Liver (tissue), 9 donors: ENCODE results near the gene SMOC2. TPM values are rescaled to one million over a fixed set of nuclear protein-coding genes. Genes with fewer than 3 reads are reported as not detected.

ENCODE experiments used
- DNase-seq: peaks from one replicate; pipeline ENCODE4 v3.0.0-alpha.2; 2017; ENCODE audit warnings: low spot score
- H3K27ac ChIP-seq, 2 donors: one replicate each; pipeline ENCODE4 v1.7.0; 2013; ENCODE audit warnings: inconsistent platforms in 2 of 2, low read length in 2 of 2, control low read depth in 1 of 2, low read depth in 1 of 2, mild to moderate bottlenecking in 1 of 2
- H3K27me3 ChIP-seq, 4 donors: one replicate each; pipeline versions ENCODE4 v1.6.1 to v1.7.0; 2013; ENCODE audit warnings: low read length in 3 of 4, inconsistent platforms in 1 of 4, mild to moderate bottlenecking in 1 of 4, moderate library complexity in 1 of 4; ENCODE audit not compliant: control insufficient read depth in 4 of 4, insufficient read depth in 4 of 4
- H3K36me3 ChIP-seq, 4 donors: one replicate each; pipeline versions ENCODE4 v1.6.1 to v1.7.0; 2013; ENCODE audit warnings: low read length in 3 of 4, mild to moderate bottlenecking in 3 of 4, low read depth in 1 of 4, moderate library complexity in 1 of 4; ENCODE audit not compliant: control insufficient read depth in 4 of 4, insufficient read depth in 3 of 4
- H3K4me1 ChIP-seq, 4 donors: one replicate each; pipeline versions ENCODE4 v1.6.1 to v1.7.0; 2013; ENCODE audit warnings: low read length in 3 of 4, mild to moderate bottlenecking in 3 of 4, moderate library complexity in 1 of 4; ENCODE audit not compliant: control insufficient read depth in 4 of 4, insufficient read depth in 4 of 4
- H3K4me3 ChIP-seq, 3 donors: one replicate each; pipeline versions ENCODE4 v1.6.1 to v1.7.0; 2013; ENCODE audit warnings: low read length in 3 of 3, control low read depth in 1 of 3, low read depth in 1 of 3, mild to moderate bottlenecking in 1 of 3
- H3K9ac ChIP-seq, 2 donors: one replicate each; pipeline ENCODE4 v1.7.0; 2013; ENCODE audit warnings: low read length in 2 of 2, mild to moderate bottlenecking in 2 of 2, moderate library complexity in 2 of 2, control low read depth in 1 of 2, low read depth in 1 of 2
- H3K9me3 ChIP-seq, 4 donors: one replicate each; pipeline versions ENCODE4 v1.6.1 to v1.7.0; 2013; ENCODE audit warnings: low read length in 3 of 4; ENCODE audit not compliant: control insufficient read depth in 4 of 4
- EGR1 ChIP-seq, 2 donors: IDR thresholded peaks; 2 replicates each; pipeline ENCODE4 v1.6.1; 2016 to 2018; ENCODE audit warnings: antibody characterized with exemption in 2 of 2, low read depth in 2 of 2
- FOXA1 ChIP-seq: IDR thresholded peaks from 2 replicates; pipeline ENCODE4 v1.6.1; 2016; ENCODE audit warnings: antibody characterized with exemption
- FOXA2 ChIP-seq: IDR thresholded peaks from 2 replicates; pipeline ENCODE4 v1.6.1; 2016; ENCODE audit warnings: antibody characterized with exemption
- GABPA ChIP-seq, 2 donors: IDR thresholded peaks in 1 of 2; conservative IDR thresholded peaks in 1 of 2; 2 replicates each; pipeline ENCODE4 v1.6.1; 2016; ENCODE audit warnings: antibody characterized with exemption in 2 of 2, mild to moderate bottlenecking in 1 of 2, moderate library complexity in 1 of 2
- HNF4A ChIP-seq, 2 donors: conservative IDR thresholded peaks; 2 replicates each; pipeline ENCODE4 v1.6.1; 2016; ENCODE audit warnings: antibody characterized with exemption in 2 of 2, mild to moderate bottlenecking in 2 of 2
- HNF4G ChIP-seq: IDR thresholded peaks from 2 replicates; pipeline ENCODE4 v1.6.1; 2016; ENCODE audit warnings: antibody characterized with exemption
- JUND ChIP-seq, 2 donors: IDR thresholded peaks; 2 replicates each; pipeline ENCODE4 v1.6.1; 2016; ENCODE audit warnings: antibody characterized with exemption in 2 of 2
- NR2F2 ChIP-seq: IDR thresholded peaks from 2 replicates; pipeline ENCODE4 v1.6.1; 2016; ENCODE audit warnings: antibody characterized with exemption
- RXRA ChIP-seq, 2 donors: IDR thresholded peaks; 2 replicates each; pipeline ENCODE4 v1.6.1; 2017 to 2018; ENCODE audit warnings: antibody characterized with exemption in 2 of 2, mild to moderate bottlenecking in 1 of 2
- TAF1 ChIP-seq: conservative IDR thresholded peaks from 2 replicates; pipeline ENCODE4 v1.6.1; 2016; ENCODE audit warnings: antibody characterized with exemption, mild to moderate bottlenecking
- WGBS: extraction: QIAGEN DNeasy Blood & Tissue Kit; methylation state at CpG from one replicate; pipeline ENCODE4 v1.1.7; 2013; 5-methylcytosine and 5-hydroxymethylcytosine counted together
- polyA plus RNA-seq, 2 donors: library from polyadenylated mRNA; stranded (reverse) in 1 of 2; unstranded in 1 of 2; fragments of 200-250 nt in 1 of 2; fragments of >200 nt in 1 of 2; fragmentation: Nextera tagmentation in 1 of 2; extraction: Ambion mirVana in 1 of 2; gene quantifications; one replicate each; pipeline versions ENCODE4 v1.2.1 to v1.2.3, GENCODE V29; 2013 to 2015
- total RNA-seq, 2 donors: library from RNA; depleted of rRNA; stranded (reverse); fragments of >200 nt; gene quantifications; one replicate each; pipeline ENCODE4 v1.2.3, GENCODE V29; 2014
- TF ChIP-seq, protein P1 (sequence below): fragments of 150-350 bp; IDR thresholded peaks from 2 replicates; pipeline ENCODE4 v1.5.1; 2017; ENCODE audit warnings: improper control_type of control experiment, low read depth, low read length; ENCODE audit not compliant: missing input control
- TF ChIP-seq, protein P2 (sequence below): IDR thresholded peaks from 2 replicates; pipeline ENCODE4 v1.6.1; 2016; ENCODE audit warnings: antibody characterized with exemption
- TF ChIP-seq, protein P3 (sequence below): IDR thresholded peaks from 2 replicates; pipeline ENCODE4 v1.6.1; 2016; ENCODE audit warnings: antibody characterized with exemption, mild to moderate bottlenecking
- TF ChIP-seq, protein P4 (sequence below): IDR thresholded peaks from 2 replicates; pipeline ENCODE4 v1.6.1; 2016; ENCODE audit warnings: antibody characterized with exemption
- TF ChIP-seq, protein P5 (sequence below): IDR thresholded peaks from 2 replicates; pipeline ENCODE4 v1.6.1; 2016; ENCODE audit warnings: antibody characterized with exemption
- donor health status: healthy.
- donor health status: healthy.
- donor health status: healthy.
- donor health status: healthy.
- donor health status: healthy.

Gene SMOC2
- total and polyA plus RNA-seq, 4 donors, result 0.23 to 1.9 (median 1.1) TPM

DNA sequence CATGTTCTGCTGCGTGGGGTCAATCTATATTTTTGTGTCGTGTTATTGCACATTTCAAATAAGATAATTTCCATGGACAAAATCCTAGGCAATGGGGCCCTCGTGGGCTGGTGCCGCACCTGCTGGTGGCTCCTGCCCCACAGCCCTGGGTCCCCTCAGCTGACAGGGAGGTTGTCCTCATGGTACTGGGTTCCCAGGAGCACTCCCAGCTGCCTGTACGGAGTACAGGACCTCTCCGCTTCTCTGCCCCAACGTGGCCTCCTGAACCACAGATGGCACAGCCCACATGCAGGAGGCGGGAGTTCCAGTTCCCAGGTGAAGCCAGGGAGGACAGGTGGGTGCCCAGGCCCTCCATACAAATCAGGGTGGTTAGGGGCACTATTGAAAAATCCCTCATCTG, 243.5 kb downstream of the SMOC2 start:
- no peaks in the 10 kb centered on the region for H3K9me3 ChIP-seq
- H3K36me3 ChIP-seq, result no peaks in the 10 kb centered on the region
- TF ChIP-seq, protein P1, sequence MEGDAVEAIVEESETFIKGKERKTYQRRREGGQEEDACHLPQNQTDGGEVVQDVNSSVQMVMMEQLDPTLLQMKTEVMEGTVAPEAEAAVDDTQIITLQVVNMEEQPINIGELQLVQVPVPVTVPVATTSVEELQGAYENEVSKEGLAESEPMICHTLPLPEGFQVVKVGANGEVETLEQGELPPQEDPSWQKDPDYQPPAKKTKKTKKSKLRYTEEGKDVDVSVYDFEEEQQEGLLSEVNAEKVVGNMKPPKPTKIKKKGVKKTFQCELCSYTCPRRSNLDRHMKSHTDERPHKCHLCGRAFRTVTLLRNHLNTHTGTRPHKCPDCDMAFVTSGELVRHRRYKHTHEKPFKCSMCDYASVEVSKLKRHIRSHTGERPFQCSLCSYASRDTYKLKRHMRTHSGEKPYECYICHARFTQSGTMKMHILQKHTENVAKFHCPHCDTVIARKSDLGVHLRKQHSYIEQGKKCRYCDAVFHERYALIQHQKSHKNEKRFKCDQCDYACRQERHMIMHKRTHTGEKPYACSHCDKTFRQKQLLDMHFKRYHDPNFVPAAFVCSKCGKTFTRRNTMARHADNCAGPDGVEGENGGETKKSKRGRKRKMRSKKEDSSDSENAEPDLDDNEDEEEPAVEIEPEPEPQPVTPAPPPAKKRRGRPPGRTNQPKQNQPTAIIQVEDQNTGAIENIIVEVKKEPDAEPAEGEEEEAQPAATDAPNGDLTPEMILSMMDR, result no peak
- no peak for TF ChIP-seq RXRA (IDR thresholded peaks at IDR 0.05)
- TF ChIP-seq, protein P2, sequence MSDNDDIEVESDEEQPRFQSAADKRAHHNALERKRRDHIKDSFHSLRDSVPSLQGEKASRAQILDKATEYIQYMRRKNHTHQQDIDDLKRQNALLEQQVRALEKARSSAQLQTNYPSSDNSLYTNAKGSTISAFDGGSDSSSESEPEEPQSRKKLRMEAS, result no peak
- TF ChIP-seq EGR1 (IDR thresholded peaks at IDR 0.05; ENCODE audit: low read depth in 2 of 2), result no peak
- no peak for TF ChIP-seq HNF4A (conservative IDR thresholded peaks at IDR 0.05)
- TF ChIP-seq, protein P3, sequence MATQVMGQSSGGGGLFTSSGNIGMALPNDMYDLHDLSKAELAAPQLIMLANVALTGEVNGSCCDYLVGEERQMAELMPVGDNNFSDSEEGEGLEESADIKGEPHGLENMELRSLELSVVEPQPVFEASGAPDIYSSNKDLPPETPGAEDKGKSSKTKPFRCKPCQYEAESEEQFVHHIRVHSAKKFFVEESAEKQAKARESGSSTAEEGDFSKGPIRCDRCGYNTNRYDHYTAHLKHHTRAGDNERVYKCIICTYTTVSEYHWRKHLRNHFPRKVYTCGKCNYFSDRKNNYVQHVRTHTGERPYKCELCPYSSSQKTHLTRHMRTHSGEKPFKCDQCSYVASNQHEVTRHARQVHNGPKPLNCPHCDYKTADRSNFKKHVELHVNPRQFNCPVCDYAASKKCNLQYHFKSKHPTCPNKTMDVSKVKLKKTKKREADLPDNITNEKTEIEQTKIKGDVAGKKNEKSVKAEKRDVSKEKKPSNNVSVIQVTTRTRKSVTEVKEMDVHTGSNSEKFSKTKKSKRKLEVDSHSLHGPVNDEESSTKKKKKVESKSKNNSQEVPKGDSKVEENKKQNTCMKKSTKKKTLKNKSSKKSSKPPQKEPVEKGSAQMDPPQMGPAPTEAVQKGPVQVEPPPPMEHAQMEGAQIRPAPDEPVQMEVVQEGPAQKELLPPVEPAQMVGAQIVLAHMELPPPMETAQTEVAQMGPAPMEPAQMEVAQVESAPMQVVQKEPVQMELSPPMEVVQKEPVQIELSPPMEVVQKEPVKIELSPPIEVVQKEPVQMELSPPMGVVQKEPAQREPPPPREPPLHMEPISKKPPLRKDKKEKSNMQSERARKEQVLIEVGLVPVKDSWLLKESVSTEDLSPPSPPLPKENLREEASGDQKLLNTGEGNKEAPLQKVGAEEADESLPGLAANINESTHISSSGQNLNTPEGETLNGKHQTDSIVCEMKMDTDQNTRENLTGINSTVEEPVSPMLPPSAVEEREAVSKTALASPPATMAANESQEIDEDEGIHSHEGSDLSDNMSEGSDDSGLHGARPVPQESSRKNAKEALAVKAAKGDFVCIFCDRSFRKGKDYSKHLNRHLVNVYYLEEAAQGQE, result no peak
- TF ChIP-seq GABPA (IDR thresholded peaks at IDR 0.05 in 1 of 2, conservative IDR thresholded peaks at IDR 0.05 in 1 of 2), result no peak
- TF ChIP-seq FOXA1, result no peak
- no peak overlapping the region for H3K9ac ChIP-seq
- H3K27ac ChIP-seq, result no peak overlapping the region
- no peak for DNase-seq
- WGBS, result 72% methylated on average over 8 of the region's 8 CpGs
- no peaks in the 10 kb centered on the region for H3K27me3 ChIP-seq
- H3K4me1 ChIP-seq, result no peaks in the 10 kb centered on the region
- H3K4me3 ChIP-seq, result no peak overlapping the region

DNA sequence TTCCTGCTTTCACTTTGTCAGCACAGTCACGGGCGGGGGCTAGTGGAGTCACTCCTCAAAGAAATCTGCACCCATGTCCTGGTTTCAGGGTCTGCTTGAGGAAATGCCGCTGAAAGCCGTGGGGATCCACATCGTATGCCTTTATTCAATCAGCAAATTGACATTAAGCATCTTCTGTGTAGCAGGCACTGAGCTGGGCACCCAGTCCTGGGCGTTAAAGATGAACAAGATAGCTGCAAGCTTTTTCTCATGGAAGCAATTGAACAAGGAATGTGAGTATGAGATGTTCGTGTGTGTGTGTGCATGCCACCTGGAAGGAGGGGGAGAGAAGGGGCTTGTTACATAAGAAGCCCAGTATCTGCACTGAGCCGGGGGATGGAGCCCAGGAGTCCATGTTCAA, 243.9 kb downstream of the SMOC2 start:
- 87% methylated on average over 8 of the region's 8 CpGs for WGBS
- Histone ChIP-seq H3K36me3 (no peaks in the 10 kb centered on the region), H3K27me3 (no peaks in the 10 kb centered on the region), H3K9me3 (no peaks in the 10 kb centered on the region), H3K4me3 (no peak overlapping the region), H3K27ac (no peak overlapping the region), H3K9ac (no peak overlapping the region), H3K4me1 (no peaks in the 10 kb centered on the region)
- TF ChIP-seq FOXA2, result no peak
- no peak for TF ChIP-seq TAF1
- TF ChIP-seq GABPA (IDR thresholded peaks at IDR 0.05 in 1 of 2, conservative IDR thresholded peaks at IDR 0.05 in 1 of 2), result no peak
- DNase-seq, result no peak

DNA sequence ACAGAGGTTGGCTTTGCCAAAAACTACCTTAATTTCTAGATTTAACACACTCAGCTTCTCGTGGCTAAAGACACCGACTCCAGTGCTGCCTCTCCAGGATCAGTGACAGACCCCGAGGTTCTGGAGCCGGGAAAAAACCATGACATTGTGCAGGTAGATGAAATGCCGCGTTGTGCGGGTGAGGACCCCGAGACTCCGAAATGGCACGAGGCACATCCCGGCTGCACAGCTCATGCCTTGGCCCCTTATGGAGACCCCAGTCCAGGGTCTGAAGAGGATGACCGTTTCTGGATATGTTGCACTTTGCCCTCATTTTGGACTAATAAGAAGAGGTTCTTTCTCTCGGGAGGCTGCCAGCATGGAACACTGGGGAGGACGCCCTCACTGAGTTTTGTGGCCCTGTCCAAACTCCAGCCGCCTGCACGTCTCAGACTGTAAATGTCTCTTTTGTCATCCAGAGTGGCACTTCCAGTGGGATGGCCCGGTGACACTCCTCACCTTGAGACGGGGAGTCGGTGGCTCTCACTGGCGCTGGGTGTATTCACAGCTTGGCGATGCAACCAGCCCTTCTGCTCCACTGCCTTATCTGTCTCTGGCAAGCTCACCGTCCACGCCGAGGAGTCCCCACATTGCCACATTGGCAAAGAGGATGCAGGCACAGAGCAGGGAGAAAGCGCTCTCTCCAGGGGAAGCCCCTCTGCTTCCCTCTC, 245.2 kb downstream of the SMOC2 start:
- 76% methylated on average over 25 of the region's 25 CpGs for WGBS
- Histone ChIP-seq H3K9ac (no peak overlapping the region), H3K36me3 (no peaks in the 10 kb centered on the region), H3K9me3 (no peaks in the 10 kb centered on the region), H3K4me3 (no peak overlapping the region), H3K27me3 (no peaks in the 10 kb centered on the region), H3K27ac (no peak overlapping the region), H3K4me1 (no peaks in the 10 kb centered on the region)
- TF ChIP-seq HNF4G (no peak), EGR1 (IDR thresholded peaks at IDR 0.05; ENCODE audit: low read depth in 2 of 2) (no peak), NR2F2 (no peak), FOXA1 (no peak), FOXA2 (no peak), JUND (IDR thresholded peaks at IDR 0.05) (no peak), HNF4A (conservative IDR thresholded peaks at IDR 0.05) (no peak), RXRA (IDR thresholded peaks at IDR 0.05) (no peak)
- TF ChIP-seq, protein P1, result no peak
- TF ChIP-seq, protein P4, sequence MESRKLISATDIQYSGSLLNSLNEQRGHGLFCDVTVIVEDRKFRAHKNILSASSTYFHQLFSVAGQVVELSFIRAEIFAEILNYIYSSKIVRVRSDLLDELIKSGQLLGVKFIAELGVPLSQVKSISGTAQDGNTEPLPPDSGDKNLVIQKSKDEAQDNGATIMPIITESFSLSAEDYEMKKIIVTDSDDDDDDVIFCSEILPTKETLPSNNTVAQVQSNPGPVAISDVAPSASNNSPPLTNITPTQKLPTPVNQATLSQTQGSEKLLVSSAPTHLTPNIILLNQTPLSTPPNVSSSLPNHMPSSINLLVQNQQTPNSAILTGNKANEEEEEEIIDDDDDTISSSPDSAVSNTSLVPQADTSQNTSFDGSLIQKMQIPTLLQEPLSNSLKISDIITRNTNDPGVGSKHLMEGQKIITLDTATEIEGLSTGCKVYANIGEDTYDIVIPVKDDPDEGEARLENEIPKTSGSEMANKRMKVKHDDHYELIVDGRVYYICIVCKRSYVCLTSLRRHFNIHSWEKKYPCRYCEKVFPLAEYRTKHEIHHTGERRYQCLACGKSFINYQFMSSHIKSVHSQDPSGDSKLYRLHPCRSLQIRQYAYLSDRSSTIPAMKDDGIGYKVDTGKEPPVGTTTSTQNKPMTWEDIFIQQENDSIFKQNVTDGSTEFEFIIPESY, result no peak
- TF ChIP-seq, protein P5, sequence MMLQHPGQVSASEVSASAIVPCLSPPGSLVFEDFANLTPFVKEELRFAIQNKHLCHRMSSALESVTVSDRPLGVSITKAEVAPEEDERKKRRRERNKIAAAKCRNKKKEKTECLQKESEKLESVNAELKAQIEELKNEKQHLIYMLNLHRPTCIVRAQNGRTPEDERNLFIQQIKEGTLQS, result no peak
- TF ChIP-seq, protein P2, result no peak
- DNase-seq, result no peak
